Measurements from ENCODE around the gene NUP85.

NUP85 gene

DNA sequence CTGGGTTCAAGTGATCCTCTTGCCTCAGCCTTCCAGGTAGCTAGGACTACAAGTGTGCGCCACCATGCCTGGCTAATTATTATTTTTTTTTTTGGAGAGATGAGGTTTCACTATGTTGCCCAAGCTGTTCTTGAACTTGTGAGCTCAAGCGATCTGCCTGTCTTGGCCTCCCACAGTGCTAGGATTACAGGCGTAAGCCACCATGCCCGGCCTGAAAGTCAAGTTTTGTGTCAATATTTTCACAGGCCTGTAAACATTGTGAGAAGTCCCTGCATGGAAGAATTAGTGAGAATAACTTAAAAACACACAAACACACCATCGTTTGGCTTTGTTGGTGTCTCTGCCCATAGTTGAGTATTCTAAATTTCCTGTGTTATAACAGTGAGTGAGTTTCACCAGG lies 22.2 kb downstream of the NUP85 start:
- no peak overlapping the region for H3K4me3 Mint-ChIP-seq
- DNase-seq = no peak
- peaks cover 12% of the 10 kb centered on the region for H3K4me1 Mint-ChIP-seq (ENCODE audit: low read depth)
- no peak overlapping the region for H3K27ac Mint-ChIP-seq
- no peaks in the 10 kb centered on the region for H3K27me3 Mint-ChIP-seq
- peaks cover 93% of the 10 kb centered on the region for H3K36me3 Mint-ChIP-seq (ENCODE audit: low read depth)
- H3K9me3 Mint-ChIP-seq = no peaks in the 10 kb centered on the region

DNA sequence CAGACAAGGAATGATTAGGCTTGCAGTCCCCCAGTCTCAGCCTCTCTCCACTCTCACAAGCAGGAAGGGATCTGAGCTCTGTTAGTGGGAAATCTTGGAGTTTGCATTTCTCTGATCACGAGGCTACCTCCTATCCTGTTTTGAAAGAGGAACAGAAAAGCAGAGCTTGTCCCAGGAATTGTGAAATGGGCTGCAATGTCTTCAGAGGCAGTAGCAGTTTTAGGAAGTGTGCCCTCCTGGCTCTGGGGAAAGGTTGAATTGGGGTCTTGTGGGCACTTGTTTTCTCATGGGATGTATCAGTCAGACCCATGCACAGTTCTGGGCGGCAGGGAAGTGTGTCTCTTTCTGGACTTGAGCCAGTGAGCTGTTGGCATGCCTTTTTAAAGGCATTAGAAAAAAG lies 22.8 kb downstream of the NUP85 start:
- no peaks in the 10 kb centered on the region for H3K27me3 Mint-ChIP-seq
- H3K36me3 Mint-ChIP-seq (ENCODE audit: low read depth) = peaks cover 95% of the 10 kb centered on the region
- H3K4me3 Mint-ChIP-seq = no peak overlapping the region
- H3K9me3 Mint-ChIP-seq = no peaks in the 10 kb centered on the region
- peaks cover 12% of the 10 kb centered on the region for H3K4me1 Mint-ChIP-seq (ENCODE audit: low read depth)
- peak overlapping the region; percentile 26 for H3K27ac Mint-ChIP-seq
- no peak for DNase-seq

DNA sequence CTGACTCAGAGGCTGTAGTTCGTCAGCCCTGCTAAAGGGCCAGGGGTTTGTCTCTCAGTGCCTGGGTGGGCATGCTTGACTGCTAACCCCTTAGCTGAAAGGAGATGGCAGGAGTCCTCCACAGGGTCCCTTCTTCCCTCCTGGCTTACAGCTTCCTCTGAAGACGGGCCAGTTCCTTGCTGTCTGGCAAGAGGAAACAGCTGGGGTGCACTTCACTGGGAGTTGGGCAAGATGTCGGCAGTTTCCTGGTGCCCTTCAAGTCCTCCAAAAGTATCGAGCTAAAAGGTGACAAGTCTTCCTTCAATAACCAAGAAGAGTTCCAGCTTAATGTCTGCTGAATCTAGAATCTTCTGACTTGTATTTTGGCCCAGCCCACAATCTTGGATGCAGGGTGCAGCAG lies 23.4 kb downstream of the NUP85 start:
- H3K9me3 Mint-ChIP-seq = no peaks in the 10 kb centered on the region
- peak overlapping the region; percentile 26 for H3K27ac Mint-ChIP-seq
- DNase-seq = no peak
- H3K27me3 Mint-ChIP-seq = no peaks in the 10 kb centered on the region
- H3K36me3 Mint-ChIP-seq (ENCODE audit: low read depth) = peaks cover 96% of the 10 kb centered on the region
- H3K4me1 Mint-ChIP-seq (ENCODE audit: low read depth) = peaks cover 12% of the 10 kb centered on the region
- H3K4me3 Mint-ChIP-seq = no peak overlapping the region

DNA sequence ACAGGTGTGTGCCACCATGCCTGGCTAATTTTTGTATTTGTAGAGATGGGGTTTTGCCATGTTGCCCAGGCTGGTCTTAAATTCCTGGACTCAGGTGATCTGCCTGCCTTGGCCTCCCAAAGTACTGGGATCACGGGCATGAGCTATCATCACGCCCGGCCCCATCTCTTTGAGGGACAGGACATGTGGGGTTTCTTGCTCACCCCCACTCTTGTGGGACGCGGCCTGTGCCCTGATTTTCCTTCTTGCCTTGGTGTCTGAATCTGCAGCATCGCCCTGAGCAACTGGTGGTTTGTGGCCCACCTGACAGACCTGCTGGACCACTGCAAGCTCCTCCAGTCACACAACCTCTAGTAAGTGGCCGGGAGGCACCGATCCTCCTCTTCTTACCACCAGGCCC lies 25.6 kb downstream of the NUP85 start:
- Mint-ChIP-seq H3K27me3 (no peaks in the 10 kb centered on the region), H3K36me3 (ENCODE audit: low read depth) (peaks cover 97% of the 10 kb centered on the region), H3K27ac (peak overlapping the region; percentile 44)

DNA sequence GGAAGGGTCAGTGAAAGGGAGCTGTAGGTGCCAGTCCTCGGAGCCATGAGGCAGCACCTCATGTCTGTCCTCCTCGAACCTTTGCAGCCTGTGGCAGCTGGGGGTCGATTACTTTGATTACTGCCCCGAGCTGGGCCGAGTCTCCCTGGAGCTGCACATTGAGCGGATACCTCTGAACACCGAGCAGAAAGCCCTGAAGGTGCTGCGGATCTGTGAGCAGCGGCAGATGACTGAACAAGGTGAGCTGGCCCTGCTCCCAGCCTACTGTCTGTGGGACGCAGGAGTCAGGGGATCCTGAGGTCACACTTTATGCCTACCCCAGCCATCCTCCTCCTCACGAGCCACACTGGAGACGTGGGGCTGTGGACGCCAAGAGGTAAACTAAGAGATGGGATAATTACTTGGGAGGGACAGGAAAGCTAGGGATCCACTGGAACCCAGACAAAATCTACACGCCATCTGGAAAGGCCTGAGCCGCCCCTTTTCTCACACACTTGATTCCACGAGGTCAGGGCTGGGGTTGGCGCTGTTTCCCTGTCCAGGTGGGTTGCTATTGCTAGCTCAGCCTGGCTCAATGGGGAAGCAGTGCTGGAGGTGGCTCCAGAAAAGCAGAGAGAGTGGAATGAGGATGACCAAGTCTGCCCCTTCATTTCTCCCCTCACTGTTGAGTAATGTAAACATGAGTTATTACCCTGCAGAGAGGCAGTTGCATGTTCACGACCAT lies 26.4 kb downstream of the NUP85 start:
- DNase-seq = no peak
- H3K27ac Mint-ChIP-seq = peak overlapping the region; percentile 44
- no peaks in the 10 kb centered on the region for H3K27me3 Mint-ChIP-seq
- no peaks in the 10 kb centered on the region for H3K4me1 Mint-ChIP-seq (ENCODE audit: low read depth)
- H3K9me3 Mint-ChIP-seq = no peaks in the 10 kb centered on the region
- H3K36me3 Mint-ChIP-seq (ENCODE audit: low read depth) = peaks cover 97% of the 10 kb centered on the region
- no peak overlapping the region for H3K4me3 Mint-ChIP-seq

More for the DNA sequence above, 25.6 kb downstream of the NUP85 start:
- no peaks in the 10 kb centered on the region for H3K9me3 Mint-ChIP-seq
- DNase-seq = no peak
- no peak overlapping the region for H3K4me3 Mint-ChIP-seq
- H3K4me1 Mint-ChIP-seq (ENCODE audit: low read depth) = no peaks in the 10 kb centered on the region

DNA sequence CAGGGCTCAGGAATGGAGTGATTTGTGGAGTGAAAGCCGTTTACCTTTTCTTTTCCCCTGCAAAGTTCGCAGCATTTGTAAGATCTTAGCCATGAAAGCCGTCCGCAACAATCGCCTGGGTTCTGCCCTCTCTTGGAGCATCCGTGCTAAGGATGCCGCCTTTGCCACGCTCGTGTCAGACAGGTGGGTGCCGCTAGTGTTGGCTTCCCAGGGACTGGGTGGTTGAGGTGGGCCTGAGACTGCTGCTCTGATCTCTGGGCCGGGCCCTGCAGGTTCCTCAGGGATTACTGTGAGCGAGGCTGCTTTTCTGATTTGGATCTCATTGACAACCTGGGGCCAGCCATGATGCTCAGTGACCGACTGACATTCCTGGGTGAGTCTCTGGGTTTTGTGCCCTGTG lies 27.3 kb downstream of the NUP85 start:
- no peaks in the 10 kb centered on the region for H3K4me1 Mint-ChIP-seq (ENCODE audit: low read depth)
- no peaks in the 10 kb centered on the region for H3K9me3 Mint-ChIP-seq
- peaks cover 98% of the 10 kb centered on the region for H3K36me3 Mint-ChIP-seq (ENCODE audit: low read depth)
- H3K27me3 Mint-ChIP-seq = no peaks in the 10 kb centered on the region
- no peak for DNase-seq
- H3K4me3 Mint-ChIP-seq = no peak overlapping the region
- H3K27ac Mint-ChIP-seq = no peak overlapping the region

DNA sequence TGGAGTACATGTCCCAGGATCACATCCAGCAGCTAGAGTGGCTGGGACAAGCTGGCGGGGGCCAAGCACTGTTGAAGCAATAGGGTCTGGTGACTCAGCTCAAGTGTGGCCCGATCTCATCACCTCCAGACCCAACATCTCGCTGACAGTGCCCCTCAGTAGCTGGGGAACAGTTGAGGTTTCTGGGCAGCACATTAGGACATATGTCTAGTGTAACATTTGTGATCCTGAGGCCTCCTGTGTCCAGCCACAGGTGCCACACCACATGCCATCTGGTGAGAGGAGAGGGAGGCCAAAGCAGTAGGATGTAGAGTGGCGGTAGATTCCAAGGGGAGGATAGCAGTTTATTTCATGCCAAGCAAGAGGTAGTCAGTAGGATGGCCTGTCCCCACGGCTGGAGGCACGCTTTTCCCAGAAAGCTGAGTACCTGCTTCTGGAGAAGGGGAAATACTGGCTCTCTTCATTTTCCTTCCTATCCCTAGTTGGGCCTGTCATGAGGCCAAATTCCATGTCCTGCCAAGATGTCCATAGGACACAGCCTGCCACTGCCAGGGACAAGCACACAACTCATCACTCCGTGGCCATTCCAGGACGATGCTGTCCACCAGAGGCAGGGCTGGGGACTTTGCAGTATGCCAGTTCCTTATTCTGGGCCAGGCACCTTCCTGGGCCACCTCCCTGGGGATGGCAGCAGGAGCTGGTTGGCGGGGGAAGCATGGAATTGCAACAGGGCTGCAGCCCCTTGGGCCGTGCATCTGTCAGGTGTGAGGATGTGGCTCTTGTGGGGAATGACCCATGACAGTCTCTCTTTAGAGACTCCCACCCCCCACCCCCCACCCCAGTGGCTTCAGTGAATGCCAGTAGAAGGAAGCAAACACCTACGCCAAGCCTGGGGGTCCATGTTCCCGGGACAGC lies 31.9 kb downstream of the NUP85 start:
- H3K27me3 Mint-ChIP-seq = no peaks in the 10 kb centered on the region
- no peak for DNase-seq
- H3K27ac Mint-ChIP-seq = peak overlapping the region; percentile 77
- no peaks in the 10 kb centered on the region for H3K9me3 Mint-ChIP-seq
- peaks cover 30% of the 10 kb centered on the region for H3K4me1 Mint-ChIP-seq (ENCODE audit: low read depth)
- H3K36me3 Mint-ChIP-seq (ENCODE audit: low read depth) = peaks cover 97% of the 10 kb centered on the region
- H3K4me3 Mint-ChIP-seq = no peak overlapping the region

DNA sequence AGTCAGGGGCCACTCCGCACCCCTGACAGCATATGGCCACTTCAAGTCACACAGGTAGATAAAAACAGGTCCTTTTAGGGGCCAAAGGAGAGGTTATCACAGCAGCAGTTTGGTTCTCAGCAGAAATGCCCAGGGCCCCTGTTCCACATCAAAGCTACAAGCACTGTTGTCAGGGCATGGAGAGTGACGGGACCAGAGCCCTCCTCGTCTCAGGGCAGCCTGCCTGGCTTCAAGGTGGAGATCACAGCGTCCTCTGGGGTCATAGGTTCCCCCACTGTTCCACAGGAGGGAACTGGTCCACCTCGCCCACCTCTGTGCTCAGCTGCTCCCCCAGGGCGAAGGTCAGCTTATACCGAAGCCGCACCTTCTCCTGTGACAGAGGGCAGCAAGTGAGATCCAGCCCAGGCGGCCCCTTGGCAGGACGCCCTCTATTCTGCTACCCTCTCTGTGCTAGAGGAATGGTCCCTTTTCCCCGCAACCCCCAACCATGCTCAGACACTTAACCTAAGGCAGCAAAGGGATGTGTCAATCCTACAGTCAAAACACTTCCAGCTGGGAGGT lies 32.6 kb downstream of the NUP85 start:
- no peak for DNase-seq
- Mint-ChIP-seq H3K27me3 (no peaks in the 10 kb centered on the region), H3K36me3 (ENCODE audit: low read depth) (peaks cover 97% of the 10 kb centered on the region), H3K27ac (peak overlapping the region; percentile 64), H3K9me3 (no peaks in the 10 kb centered on the region), H3K4me3 (no peak overlapping the region), H3K4me1 (ENCODE audit: low read depth) (peaks cover 37% of the 10 kb centered on the region)

DNA sequence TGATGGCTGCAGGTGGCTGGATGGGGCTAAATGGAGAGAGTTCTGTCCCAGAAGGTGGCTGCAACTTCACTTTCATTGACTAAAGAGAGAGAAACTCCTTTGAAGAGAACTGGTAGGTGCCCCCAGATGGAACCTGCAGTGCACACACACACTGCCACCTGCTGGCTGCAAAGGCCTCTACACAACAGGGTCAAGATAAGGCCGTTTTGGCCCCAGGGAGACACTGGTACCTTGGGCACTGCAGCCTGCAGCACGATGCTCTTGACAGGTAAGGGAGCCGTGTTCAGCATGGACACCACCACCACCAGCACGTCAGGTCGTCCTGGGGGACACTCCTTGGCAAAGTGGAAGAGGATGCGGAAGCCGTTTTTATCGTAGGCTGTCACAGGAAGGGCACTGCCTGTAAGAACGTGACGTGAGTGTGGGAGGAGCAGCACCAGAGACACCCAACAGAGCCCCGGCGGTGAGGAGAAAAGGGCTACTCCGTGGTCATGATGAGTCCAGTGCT lies 33.3 kb downstream of the NUP85 start:
- peak; percentile 78 for DNase-seq
- Mint-ChIP-seq H3K4me1 (ENCODE audit: low read depth) (peaks cover 43% of the 10 kb centered on the region), H3K9me3 (no peaks in the 10 kb centered on the region), H3K4me3 (no peak overlapping the region), H3K27ac (peak overlapping the region; percentile 86), H3K27me3 (no peaks in the 10 kb centered on the region), H3K36me3 (ENCODE audit: low read depth) (peaks cover 99% of the 10 kb centered on the region)

DNA sequence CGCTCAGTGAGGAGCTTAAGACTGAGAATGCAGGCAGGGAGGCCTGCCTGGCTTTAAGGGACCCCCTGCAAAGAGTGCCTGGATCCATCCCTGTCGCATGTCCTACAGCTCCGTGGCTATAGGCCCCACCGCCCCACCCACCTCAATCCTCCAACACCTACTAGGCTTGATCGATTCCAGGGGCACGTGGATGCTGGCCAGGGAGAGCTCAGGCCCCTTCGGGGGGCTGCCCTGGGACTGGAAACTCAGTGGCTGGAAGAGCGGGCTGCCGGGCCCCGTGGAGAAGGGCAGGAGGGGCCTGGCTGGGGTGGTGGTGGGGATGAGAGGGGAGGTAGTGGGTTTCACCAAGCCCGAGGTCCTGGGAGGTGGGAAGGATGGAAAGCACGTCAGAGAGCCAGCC lies 33.7 kb downstream of the NUP85 start:
- Mint-ChIP-seq H3K9me3 (no peaks in the 10 kb centered on the region), H3K27ac (peak overlapping the region; percentile 86), H3K4me1 (ENCODE audit: low read depth) (peaks cover 48% of the 10 kb centered on the region), H3K27me3 (no peaks in the 10 kb centered on the region), H3K4me3 (no peak overlapping the region), H3K36me3 (ENCODE audit: low read depth) (peaks cover 99% of the 10 kb centered on the region)
- no peak for DNase-seq

DNA sequence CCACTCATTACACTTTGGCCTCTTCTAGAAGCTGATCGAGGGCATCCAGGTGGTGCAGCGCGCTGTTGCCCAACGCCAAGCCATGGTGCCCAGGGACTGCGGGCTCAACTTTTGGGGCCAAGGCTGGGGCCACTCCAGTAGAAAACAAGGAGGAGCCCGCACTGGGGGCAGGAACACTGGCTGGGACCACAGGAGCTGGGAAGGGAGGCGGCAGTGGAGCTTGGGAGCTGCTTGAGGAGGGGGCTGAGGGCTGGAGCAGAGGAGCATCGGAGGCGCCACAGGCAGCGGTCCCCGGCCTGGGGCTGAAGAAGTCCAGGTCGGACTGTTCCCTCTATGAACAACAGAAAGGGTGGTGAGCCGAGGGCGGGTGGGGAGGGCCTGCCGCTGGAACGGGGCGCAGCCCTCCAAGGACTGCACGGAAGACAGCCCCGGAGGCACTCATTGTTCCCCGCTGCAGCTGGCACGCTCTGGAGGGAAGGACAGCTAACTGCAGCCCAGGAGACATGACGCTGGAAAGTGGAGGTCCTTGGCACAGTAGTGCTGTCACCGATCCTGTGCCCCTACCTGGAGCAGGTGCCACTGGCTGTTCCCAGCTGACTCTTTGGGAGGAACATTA lies 34.4 kb downstream of the NUP85 start:
- Mint-ChIP-seq H3K27ac (peak overlapping the region; percentile 75), H3K9me3 (no peaks in the 10 kb centered on the region), H3K27me3 (no peaks in the 10 kb centered on the region), H3K36me3 (ENCODE audit: low read depth) (peaks cover 99% of the 10 kb centered on the region), H3K4me3 (no peak overlapping the region), H3K4me1 (ENCODE audit: low read depth) (peaks cover 54% of the 10 kb centered on the region)
- DNase-seq = no peak

DNA sequence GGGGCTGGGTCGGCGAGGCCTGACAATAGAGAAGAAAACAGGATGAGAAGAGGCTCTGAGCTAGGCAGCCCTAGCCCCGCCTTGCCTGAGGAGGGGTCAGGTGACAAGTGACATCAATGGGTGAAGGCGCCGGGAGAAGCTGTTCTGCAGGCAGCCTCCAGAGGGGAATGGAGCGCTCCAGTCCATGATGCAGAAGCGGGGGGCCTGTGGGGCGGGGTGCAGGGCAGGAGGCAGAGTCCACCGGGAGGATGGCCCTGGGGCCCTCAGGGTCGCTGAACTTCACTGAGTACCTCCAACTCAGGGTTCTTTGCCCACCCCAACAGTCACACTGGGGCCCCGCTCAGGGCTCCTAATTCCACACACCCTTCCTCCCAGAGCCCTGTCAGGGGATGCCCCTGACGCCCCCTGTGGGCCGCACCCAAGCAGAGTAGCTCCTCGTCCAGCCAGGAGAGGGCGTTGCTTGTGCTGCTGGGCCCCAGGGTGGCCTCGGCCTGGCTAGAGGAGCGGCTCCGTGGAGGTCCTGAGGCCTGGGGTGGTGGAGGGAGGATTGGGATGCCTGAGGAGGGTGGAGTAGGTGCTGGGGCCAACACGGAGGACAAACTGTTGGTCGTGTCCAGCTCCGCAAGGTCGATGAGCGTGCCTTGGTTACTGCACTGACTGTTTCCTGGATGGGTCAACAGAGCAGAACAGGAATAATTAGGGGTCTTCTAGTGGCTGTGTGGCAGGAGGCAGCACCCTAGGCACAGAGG lies 35.1 kb downstream of the NUP85 start:
- Mint-ChIP-seq H3K9me3 (no peaks in the 10 kb centered on the region), H3K36me3 (ENCODE audit: low read depth) (peaks cover 99% of the 10 kb centered on the region), H3K4me1 (ENCODE audit: low read depth) (peaks cover 60% of the 10 kb centered on the region), H3K4me3 (no peak overlapping the region), H3K27ac (peak overlapping the region; percentile 74), H3K27me3 (no peaks in the 10 kb centered on the region)
- peak; percentile 65 for DNase-seq

DNA sequence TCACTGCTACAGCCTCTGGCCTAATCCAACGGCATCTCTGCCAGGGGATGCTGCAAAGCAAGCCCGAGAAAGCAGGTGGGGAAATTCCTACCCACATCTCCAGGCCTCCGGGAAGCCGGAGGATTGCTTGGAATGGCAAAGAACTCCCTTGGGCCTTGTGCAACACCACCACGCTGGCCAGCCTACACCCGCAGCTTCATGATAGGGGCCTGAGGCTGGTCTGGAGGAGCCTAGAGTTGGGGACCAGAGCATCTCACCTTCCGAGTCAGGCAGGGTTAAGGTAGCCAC lies 35.6 kb downstream of the NUP85 start:
- Mint-ChIP-seq H3K27ac (peak overlapping the region; percentile 74), H3K9me3 (no peaks in the 10 kb centered on the region)

DNA sequence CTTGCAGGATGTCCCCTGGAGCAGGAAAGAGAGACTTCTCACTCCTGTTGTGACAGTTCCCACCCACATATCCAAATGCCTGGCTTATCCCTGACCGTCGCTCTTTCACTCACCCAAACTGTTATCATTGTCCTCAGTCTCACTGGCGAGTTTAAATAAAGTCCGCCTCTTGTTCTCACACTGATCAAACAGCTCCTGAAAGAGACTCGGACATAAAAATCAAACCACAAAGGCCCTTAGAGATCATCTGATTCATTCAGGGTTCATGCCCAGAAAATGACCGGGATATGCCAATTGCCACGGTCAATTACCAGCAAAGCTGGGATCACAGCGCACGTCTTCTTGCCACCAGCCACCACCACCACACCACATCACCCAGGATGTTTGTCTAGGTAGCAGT lies 36.0 kb downstream of the NUP85 start:
- no peaks in the 10 kb centered on the region for H3K9me3 Mint-ChIP-seq
- peak overlapping the region; percentile 91 for H3K27ac Mint-ChIP-seq
- peaks cover 67% of the 10 kb centered on the region for H3K4me1 Mint-ChIP-seq (ENCODE audit: low read depth)
- no peak overlapping the region for H3K4me3 Mint-ChIP-seq
- no peak for DNase-seq
- peaks cover 99% of the 10 kb centered on the region for H3K36me3 Mint-ChIP-seq (ENCODE audit: low read depth)
- H3K27me3 Mint-ChIP-seq = no peaks in the 10 kb centered on the region

More for the DNA sequence above, 35.6 kb downstream of the NUP85 start:
- H3K36me3 Mint-ChIP-seq (ENCODE audit: low read depth) = peaks cover 99% of the 10 kb centered on the region
- no peak overlapping the region for H3K4me3 Mint-ChIP-seq
- H3K27me3 Mint-ChIP-seq = no peaks in the 10 kb centered on the region
- peaks cover 64% of the 10 kb centered on the region for H3K4me1 Mint-ChIP-seq (ENCODE audit: low read depth)
- no peak for DNase-seq

Data from activated T-cell treated with anti-CD3 and anti-CD28 coated beads, Interleukin-2, amount 50 U/mL, for 24 hours (primary cell).